ENCODE measurements around the gene SGMS2.

DNA sequence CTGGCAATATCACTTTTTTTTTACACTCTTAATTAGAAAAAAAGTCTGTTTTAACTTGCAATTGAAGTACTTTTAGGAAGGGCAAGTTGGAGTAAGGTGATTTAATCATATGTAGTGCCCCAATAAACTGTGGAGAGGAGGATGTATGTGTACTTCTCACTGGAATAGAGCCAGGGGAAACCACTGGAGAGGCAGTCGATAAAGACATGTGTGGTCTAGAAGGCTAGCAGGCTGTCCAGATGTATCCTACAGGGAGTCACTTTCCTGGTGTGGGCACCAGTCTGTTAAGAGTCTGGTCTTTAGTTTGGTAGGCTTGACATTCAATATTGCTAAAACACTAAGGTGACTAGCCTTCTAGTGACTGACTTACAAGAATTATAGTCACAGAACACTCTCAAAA lies 9.6 kb upstream of the SGMS2 start:
- TF ChIP-seq, protein P1, sequence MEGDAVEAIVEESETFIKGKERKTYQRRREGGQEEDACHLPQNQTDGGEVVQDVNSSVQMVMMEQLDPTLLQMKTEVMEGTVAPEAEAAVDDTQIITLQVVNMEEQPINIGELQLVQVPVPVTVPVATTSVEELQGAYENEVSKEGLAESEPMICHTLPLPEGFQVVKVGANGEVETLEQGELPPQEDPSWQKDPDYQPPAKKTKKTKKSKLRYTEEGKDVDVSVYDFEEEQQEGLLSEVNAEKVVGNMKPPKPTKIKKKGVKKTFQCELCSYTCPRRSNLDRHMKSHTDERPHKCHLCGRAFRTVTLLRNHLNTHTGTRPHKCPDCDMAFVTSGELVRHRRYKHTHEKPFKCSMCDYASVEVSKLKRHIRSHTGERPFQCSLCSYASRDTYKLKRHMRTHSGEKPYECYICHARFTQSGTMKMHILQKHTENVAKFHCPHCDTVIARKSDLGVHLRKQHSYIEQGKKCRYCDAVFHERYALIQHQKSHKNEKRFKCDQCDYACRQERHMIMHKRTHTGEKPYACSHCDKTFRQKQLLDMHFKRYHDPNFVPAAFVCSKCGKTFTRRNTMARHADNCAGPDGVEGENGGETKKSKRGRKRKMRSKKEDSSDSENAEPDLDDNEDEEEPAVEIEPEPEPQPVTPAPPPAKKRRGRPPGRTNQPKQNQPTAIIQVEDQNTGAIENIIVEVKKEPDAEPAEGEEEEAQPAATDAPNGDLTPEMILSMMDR (IDR thresholded peaks at IDR 0.05) = no peak
- no peak for TF ChIP-seq POLR2A (IDR thresholded peaks at IDR 0.05)
